HG03175 (cell line): ENCODE results near the gene SLC44A1.
A peak's percentile ranks its signal among the peaks of the same experiment; 100 is the strongest.

Experiments used
- ATAC-seq: cut with Tn5 transposase; IDR thresholded peaks from one replicate; pipeline ENCODE4 v1.9.1; 2021; ENCODE audit warnings: mild to moderate bottlenecking, moderate library complexity; ENCODE audit not compliant: unreplicated experiment

The SLC44A1 gene

GRCh38 chr9:105297442-105298075 lies 53.1 kb downstream of the SLC44A1 start:
- no peak for ATAC-seq

- no peak for ATAC-seq
Observed at GRCh38 chr9:105299190-105299854, 54.9 kb downstream of the SLC44A1 start.

GRCh38 chr9:105302728-105303127 lies 58.3 kb downstream of the SLC44A1 start:
- ATAC-seq: no peak

GRCh38 chr9:105305856-105306255 lies 61.4 kb downstream of the SLC44A1 start:
- ATAC-seq: no peak

- ATAC-seq: no peak
Observed at GRCh38 chr9:105306351-105307140, 62.1 kb downstream of the SLC44A1 start.

DNA sequence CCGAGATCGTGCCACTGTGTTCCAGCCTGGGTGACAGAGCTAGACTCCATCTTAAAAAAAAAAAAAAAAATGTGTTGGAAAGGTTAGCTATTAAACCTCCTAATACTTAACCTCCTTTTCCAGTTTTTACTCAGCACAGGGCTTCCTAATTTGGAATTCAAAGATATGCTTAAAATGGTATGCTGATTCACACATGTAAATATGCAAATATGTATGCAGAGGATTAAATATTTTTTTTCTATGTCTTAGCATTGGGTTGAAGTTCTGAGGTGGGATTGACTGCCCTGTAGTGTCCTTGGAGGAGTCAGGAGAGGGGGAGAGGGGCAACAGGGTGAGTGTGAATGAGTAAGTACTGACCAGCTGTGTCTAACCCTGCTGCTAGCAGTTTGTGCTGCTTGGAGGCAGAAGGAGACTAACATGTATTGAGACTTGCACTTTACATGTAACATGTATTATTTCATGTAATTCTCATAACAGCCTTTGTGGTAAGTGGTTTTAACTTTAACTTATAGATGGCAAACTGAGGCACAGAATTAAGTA lies 63.2 kb downstream of the SLC44A1 start:
- no peak for ATAC-seq

DNA sequence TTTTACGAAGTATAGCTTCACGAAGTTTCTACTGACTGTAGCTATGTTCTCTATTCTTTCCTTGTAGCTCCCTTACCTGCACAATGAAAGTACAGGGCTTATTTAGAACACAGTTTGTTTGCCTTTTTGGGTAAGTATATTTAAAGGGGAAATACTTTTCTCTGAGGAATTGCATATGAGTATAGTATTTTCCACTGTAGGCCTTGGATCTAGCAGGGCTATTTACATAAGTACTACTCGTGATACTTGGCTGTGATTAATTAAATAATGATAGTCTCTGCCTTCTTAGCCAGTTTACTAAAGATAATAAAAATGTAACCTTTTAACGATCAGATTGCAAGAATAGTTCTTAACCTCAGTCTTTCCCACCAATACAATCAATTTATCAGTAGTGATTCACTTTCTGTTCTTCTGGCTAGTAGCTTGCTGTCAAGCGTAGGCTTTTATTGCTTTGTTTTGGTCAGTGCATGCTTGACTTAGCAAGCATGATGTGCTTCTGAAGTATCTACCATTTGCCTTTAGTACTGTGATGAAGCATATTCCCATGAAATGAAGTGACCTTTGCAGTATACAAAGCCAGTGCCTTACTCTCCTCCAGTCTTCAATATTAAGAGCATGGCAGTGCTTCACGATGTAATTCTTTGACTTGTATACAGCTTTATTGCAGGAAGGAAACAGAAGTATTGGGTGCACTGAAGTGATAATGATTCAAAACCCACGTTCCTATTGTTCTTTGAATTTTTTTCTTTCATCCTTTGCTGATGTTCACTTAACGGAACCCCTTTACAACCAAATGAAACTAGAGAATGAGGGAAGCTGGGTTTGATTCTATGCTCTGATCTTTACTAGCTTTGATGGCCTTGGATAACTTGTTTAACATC lies 64.2 kb downstream of the SLC44A1 start:
- no peak for ATAC-seq

DNA sequence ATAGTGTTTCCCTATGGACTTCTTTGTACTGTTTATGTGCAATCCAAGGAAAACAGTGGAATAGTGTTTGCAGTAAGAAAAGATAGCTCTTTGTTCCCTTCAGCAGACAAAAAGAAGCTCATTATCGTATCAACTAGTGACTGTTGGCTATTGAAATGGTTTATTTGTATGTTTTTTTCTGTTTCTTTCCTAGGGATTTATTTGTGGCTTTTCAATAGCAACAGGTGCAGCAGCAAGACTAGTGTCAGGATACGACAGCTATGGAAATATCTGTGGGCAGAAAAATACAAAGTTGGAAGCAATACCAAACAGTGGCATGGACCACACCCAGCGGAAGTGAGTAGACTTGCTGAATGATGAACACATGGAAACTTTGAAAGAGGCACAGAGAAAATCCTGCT lies 65.1 kb downstream of the SLC44A1 start:
- ATAC-seq: no peak

- no peak for ATAC-seq
Observed at GRCh38 chr9:105311306-105311705, 66.9 kb downstream of the SLC44A1 start.

DNA sequence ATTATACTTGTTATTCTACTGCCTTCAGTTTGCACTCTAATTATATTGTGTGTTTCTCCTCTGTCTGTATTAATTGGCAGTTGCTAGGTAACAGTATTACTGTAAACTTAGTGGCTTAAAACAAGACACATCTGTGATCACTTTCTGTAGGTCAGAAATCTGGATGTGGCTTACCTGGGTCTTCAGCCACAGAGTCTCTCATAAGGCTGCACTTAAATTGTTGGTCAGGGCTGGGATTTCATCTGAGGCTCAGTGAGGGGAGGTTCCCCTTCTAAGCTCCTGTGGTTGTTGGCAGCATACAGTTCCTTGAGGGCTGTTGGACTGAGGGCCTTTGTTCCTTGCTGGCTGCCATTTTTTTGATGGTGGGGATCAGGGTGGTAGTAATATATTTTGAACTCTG lies 68.8 kb downstream of the SLC44A1 start:
- ATAC-seq: no peak

DNA sequence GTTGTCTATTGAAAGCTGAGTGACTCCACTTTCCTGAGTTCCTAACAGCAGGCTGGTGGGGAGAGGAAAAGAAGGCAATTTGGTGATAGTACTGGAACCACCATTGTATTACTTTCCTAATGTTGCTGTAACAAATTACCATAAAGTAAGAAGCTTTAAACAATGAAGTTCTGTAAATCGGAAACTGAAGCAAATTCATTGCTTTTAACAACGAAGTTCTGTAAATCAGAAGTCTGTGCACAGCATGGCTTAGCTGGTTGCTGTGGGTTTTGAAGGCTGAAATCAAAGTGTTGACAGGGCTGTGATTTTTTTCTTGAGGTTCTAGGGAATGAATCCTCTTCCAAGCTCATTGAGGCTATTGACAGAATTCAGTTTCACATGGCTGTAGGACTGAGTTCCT lies 72.3 kb downstream of the SLC44A1 start:
- no peak for ATAC-seq

GRCh38 chr9:105318729-105319191 lies 74.3 kb downstream of the SLC44A1 start:
- ATAC-seq: peak; percentile 75

- ATAC-seq: no peak
Observed at GRCh38 chr9:105319202-105319813, 74.9 kb downstream of the SLC44A1 start.

GRCh38 chr9:105320568-105320967 lies 76.1 kb downstream of the SLC44A1 start:
- peak; percentile 61 for ATAC-seq

GRCh38 chr9:105328296-105328695 lies 83.8 kb downstream of the SLC44A1 start:
- ATAC-seq: no peak

DNA sequence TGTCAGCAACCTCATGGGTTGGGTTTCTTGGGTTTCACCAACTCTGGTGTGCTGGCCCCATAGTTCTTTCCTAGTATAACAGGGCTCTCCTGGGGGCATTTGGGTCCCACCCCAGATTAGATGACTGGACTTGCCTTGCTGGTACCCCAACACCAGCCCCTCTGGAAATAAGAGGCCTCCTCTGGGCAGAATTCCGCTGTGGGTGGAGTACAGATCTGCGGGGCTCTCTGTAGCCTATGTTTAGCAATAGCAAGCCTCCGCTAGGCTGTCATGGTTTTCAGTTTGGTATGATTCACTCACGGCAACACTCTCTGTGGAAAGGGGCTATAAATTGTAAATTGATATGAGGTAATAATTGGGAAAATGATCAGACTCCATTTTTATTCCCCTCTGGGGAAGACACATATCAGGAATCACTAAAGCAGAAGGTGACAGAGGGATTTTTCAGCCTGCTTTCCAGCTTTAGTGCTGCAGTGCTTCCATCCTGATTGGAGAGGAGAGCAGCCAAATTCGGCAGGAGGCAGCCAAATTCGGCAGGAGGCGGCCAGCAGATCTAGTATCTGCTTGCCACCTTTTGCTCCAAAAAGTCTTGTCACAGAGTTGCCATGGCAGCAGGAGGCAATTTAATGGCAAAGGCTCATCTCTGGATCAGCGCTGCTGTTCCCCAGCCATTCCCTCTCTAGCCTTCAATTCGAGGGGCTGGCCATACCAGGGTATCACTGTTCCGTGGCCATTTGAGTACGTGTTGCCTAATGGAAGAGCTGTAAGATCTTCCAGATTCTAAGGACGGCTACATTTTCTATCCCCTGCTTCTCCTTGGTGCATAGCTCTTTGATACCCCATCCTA lies 84.6 kb downstream of the SLC44A1 start:
- ATAC-seq: no peak

- ATAC-seq: no peak
Observed at GRCh38 chr9:105329719-105330062, 85.2 kb downstream of the SLC44A1 start.

DNA sequence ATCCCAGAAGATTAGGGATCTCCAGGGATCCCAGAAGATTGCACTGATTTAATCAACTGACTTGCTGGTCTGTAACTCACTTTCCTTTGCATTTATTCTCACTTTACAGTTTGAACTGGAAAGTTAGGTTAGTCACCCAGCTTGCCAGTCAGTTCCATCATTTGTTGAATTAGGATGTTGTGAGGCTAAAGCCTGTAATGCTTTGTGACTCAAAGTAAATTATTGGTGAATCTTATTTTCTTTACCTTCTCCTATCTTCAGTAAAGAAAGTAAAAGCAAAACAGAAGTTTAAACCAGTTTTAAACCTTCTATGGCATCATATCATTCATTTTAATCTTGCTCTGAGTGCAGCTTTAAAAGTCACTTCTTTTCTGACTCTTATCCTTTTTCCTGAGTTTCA lies 85.8 kb downstream of the SLC44A1 start:
- ATAC-seq: peak; percentile 48

- peak; percentile 50 for ATAC-seq
Observed at GRCh38 chr9:105330755-105331154, 86.3 kb downstream of the SLC44A1 start.
